Stimulated activated CD8-positive, alpha-beta memory T cell treated with anti-CD3 and anti-CD28 coated beads, Interleukin-2, amount 100 ng/mL, for 48 hours (primary cell): ENCODE results near the gene SIM2.

ENCODE experiments used
- DNase-seq, 2 donors: peaks; one replicate each; pipeline ENCODE4 v3.0.0-alpha.2; 2020; ENCODE audit warnings: low read depth in 2 of 2

The SIM2 gene

DNA sequence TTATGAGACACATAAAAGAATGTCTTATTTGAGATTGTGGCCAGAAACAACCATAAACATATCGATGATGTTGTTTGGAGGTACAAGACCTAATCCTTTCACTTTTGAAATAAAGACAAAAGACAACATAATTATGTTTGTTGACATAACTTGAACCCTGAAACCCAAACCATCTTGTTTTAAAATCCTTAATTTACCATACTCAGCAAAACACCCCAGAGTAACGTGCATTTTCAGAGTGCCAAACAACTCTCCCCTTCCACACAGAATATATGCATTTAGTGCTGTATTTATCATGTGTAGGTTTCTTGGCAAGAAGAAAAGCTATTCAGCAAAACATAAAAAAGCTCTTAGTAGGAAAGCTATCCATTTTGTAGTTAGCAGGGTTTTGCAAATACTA, 17.5 kb downstream of the SIM2 start:
- no peak for DNase-seq

DNA sequence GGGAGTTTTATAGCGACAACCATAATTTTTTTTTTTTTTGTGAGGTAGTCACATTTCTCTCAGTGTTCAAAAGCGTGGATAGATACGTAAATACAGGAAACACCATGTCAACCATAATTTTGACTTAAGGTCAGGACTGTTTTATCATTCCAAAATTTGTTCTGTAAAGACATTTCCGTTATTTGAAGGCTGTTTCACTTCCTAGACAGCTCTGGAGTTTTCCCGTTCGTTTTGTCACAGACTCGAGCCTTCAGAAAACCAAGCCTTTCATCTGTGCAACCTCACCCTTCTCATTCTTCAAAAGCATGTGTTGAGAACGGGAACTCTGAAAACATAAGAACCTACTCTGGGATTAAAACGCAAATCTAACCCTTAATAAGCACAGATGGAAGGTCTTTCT, 17.9 kb downstream of the SIM2 start:
- DNase-seq: no peak

DNA sequence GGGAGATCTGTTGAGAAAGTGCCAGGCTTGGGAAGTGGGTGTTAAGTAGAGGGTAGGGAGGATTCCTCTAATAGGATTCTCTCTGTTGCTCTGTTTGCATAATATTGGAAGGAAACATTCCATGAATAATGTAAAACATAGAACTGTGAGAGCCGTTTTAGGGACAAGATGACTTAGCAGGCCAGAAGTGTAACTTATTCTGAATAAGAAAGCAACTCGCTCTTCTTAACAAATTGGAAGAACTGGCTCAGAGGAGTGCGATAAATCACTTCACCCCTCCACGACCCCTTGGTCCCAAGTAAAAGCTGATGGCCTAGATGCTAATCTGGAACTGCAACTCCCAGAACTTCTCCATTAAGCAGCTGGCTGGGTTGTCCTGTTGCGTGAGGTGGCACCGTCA, 19.1 kb downstream of the SIM2 start:
- DNase-seq: no peak

DNA sequence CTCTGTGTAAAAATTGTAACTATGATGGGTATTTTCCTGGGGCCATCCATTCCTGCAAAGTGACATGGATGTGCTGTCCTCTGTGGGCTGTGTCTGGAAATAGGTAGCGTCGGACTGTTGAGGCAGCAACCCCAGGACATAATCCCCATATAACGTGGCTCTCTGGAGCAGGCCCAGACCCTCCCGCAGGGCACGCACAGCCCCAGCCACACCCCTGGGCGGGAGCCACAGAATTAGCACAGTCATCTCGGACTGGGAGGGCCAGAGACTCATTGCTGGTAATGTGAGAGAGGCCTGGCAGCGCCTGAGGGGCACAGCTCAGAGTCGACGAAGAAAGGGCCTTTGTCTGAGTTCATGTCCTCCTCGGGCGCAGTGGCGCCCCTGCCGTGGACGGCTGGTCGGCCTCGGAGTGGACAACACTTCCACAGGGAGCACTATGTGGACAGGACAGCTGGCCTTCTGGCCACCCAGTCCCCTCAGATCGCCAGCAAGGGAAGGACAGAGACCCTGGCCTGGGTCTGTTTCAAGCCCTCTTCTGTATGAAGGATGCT, 20.1 kb downstream of the SIM2 start:
- no peak for DNase-seq

DNA sequence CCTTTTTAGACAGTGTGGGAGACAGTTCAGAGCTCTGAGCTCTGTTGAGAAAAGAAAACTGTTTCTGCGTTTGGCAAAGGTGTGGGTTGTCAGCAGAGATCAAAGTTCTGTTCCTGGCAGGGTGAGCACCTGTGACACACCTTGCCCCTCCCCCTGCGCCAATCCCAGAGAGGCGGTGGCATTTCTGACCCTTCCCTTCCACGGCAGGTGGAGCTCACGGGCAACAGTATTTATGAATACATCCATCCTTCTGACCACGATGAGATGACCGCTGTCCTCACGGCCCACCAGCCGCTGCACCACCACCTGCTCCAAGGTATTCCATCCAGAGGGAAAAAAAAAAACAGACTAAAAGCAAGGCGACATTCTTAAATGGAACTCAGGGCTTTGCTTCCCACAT, 20.7 kb downstream of the SIM2 start:
- DNase-seq: no peak

DNA sequence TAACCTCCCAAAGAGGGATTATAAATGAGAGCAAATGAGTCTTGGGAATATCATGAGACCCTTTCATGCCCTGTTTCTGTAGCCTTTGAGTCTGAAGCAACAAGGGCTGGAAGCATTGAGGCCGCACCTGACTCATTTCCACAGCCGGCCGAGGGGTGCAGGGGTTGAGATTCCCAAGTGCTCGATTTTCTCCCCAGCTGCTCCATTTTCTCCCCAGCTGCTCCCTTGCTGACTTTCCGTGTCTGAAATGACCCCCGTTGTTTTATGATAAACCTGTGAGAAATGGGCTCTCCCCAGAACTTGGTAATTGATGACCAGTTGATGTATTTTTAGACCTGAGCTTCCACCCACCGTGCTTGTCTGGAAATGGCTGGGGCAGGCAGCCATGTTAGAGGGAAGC, 22.9 kb downstream of the SIM2 start:
- DNase-seq: no peak

DNA sequence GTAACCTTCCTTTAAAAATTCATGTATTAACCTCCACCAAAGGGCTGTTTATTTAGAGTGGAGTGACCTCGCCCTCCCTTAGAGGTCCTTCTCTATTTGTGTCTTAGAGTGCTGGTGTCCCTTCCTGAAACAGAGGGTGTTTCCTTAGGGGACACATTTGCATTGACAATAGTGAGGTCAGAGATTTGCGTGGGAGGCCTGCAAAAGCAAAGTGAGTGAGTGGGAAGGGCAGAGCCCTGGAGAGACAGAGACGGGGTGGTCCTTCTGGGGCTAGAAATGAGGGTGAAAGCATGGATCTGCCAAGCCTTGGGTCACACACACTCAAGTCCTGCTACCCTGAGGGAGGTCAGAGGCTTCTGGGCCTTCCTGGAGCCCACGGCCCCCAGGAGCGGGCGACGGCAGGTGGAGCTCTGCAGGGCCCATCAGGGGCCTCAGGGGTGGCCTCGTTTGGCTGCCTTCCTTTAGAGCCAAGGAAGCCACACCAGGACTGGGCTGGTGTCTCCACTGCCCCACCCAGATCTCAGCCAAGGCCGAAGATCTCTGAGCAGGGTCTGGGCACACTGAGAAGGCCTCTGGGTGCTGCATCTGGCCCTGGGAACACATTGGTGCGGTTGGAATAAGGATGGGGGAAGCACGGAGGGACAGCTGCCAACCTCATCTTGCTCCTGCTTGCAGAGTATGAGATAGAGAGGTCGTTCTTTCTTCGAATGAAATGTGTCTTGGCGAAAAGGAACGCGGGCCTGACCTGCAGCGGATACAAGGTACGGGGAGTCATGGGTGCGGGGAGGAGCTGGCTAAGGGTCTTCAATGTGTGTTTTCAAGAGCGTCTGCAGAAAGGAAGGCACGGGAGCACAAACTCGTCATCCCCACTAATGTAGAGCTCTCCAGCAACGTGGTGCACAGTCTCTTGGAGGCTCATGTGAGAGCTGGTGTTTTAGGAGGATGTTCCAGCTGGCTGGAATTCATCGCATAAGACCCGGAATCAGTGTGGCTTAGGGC, 23.8 kb downstream of the SIM2 start:
- no peak for DNase-seq

DNA sequence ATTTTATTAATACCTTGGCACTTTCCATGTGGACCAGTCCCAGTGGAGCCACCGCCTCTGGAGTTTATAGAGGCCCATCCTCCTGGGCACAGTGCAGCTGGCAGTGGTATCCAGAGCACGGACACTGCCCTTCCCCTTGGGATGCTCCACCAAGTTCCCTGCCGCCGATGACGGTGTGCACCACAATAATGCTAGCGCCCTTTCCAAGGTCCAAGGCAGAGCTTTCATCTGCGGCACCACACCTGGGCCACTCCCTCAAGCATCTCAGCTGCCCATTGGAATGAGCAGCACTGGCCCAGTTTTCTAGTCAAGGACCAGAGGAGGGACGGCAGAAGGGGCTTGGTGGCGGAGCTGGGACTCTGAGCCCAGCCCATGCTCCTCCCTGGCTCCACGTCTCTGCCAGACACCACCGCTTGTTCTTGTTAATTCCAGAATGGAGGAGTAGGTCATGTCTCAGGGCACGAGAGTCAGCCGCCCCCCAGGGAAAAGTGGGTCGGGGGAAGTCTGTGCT, 24.5 kb downstream of the SIM2 start:
- no peak for DNase-seq

DNA sequence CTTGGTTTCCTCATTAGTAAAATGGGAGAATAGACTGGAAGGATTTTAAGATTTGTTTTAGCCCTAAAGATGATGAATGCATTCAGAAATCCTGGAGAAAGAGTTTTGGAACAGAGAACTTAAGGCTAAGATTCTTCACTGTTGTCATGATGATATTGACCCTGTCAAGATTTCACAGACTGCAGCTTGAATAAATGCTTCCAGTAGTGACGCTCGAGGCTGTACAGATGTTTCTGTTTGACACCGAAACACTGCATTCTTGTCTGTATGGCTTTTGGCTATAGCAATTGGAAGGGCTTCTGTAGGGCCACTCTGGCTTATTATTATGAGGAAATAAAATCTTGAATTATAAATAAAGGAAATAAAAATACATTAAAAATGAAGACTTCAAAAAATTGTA, 25.7 kb downstream of the SIM2 start:
- no peak for DNase-seq

DNA sequence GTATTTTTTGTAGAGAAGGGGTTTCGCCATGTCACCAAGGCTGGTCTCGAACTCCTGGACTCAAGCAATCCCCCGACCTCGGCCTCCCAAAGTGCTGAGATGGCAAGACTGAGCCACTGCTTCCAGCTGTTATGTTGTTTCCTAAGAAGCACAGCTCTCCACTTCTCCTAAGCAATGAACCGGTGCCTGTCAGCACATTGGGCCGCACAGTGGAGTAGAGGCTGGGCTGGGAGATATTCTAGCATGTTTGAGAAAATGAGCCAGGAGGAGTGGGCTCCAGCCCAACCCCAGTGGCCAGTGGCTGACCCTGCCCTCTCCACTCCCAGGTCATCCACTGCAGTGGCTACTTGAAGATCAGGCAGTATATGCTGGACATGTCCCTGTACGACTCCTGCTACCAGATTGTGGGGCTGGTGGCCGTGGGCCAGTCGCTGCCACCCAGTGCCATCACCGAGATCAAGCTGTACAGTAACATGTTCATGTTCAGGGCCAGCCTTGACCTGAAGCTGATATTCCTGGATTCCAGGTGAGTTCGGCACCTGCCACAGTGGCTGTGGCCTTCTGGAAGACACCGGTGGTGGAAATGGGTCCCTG, 27.0 kb downstream of the SIM2 start:
- DNase-seq: no peak

DNA sequence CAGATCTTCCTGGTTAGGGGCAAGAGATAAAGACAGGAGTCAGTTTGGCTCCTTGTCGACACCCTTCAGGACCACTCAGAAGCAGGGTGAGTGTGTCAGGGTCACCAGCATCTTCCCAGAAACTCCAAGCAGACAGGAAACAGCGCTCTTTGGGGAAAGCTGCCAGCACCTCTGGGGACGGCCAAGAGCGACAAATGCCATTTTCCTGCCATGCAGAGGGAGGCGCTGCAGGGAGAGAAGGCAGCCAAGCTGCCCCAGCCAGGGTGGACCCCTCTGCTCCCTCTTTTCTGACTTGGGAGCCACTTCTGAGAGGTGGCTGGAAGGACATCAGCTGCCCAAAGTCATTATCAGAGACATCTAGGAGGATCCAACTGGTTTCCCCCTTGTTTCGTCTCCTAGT, 29.0 kb downstream of the SIM2 start:
- DNase-seq: no peak

DNA sequence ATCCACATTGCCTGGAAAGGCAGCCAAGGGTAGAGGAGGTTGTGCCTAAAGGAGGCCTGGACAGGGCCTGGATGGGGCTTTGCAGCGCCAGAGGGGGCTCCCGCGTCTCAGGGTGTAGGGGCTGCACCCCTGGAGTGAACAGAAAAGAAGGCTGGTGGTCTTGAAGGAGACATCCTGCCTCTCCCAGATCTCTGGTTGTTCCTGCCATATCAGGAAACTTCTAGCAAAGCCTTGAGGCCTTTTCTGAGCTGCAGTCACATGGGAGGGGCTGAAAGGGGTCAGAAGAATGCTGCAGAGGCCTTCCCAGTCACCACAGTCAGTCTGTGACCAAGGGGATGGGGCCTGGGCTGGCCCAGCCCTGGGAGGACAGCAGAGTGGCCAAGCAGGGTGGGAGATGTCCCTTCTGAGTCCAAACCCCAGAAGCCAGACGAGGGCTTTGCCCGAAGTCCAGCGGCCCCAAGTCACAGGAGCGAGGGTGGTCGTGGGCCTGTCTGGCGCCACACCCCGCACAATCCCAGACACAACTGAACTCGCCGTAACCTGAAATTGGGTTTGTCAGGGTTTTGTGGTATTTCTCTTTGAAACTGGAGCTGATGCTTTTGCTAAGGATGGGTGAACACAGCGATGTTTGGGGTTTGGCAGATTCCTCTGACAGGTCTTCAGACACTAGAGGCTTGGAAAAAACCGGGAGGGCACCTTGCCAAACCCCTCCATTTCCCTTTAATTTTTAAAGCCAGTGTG, 29.6 kb downstream of the SIM2 start:
- DNase-seq: no peak

DNA sequence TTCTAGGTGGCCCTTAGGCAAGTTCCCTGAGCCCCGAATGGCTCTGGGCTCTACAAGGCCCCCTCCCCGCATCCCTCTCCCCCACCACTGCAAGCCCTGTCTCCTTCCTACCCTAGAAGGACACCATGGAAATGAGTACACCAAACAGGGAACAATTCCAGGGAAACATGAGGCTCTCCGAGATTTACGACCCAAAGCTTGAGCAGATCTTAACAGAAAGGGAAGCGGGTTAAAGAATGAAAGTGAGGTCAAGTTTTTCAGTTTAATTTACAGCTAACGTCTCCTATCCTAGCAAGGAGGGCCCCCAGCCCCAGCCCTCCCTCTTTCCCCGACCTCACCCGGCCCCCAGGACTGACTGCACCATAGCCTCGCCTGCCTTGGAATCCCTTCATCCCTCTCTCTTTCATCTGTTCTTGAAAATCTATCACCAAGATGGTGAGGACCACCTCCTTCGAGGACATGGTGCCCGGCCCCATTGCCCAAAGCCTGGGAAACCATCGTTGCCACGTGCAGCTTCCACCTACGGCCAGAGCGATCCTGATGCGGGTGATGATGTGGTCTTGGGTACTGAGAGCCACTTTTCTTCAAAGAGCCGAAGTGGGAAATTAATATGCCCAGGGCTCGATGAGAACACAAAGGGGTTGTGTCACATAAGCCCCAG, 30.5 kb downstream of the SIM2 start:
- DNase-seq: no peak

DNA sequence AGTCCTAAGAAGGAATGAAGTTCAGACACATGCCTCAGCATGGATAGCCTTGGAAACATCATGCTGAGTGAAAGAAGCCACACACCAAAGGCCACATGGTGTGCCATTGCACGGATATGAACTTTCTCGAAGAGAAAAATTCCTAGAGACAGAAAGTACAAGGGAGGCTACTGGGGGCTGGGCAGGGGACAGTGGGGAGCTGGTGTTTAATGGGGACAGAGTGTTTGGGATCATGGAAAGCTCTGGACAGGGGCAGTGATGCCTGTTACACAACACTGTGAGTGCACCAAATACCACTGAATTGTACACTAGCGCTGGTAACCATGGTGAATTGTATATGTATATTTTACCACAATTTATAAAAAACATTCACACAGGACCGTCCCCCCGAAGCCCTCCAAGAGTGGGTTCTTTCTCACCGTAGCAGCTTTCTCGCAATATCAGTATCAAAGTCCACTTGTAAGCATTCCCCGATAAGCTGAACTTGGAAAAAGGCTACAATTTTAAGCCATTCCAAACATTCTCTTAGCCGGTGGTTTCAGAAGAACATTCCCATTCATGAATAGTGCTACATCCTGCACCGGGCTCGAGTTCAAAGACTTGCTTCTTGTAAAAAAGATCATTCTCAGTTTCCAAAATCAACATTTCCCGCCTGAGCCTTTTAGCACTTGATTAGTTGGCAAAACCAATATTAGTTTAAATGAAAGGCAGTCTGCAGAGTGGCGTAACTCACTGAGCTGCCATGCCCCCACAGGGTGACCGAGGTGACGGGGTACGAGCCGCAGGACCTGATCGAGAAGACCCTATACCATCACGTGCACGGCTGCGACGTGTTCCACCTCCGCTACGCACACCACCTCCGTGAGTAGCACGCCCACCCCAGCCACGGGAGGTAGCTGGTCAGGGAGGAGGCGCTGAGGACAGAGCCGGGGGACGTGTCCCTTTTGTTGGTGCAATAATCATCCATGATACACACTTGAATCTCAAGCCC, 31.7 kb downstream of the SIM2 start:
- no peak for DNase-seq

DNA sequence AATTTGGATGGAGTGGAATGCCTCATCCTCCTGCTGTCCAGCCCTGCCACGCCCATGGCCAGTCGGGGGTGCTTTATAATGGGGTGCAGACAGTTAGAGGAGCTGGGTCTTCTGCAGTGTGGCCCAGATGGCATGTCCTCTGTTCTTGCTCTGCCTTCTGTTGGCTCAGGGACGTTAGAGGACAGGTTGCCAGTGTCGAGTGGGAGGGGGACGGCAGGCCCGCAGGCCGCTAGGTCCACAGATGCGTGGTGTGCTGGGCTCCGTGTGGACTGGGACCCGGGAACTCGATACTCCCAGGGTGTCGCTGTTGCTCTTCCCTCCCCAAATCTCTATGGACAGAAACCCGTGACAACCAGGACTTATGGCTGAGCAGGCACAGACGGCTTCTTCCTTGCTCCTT, 33.3 kb downstream of the SIM2 start:
- no peak for DNase-seq

DNA sequence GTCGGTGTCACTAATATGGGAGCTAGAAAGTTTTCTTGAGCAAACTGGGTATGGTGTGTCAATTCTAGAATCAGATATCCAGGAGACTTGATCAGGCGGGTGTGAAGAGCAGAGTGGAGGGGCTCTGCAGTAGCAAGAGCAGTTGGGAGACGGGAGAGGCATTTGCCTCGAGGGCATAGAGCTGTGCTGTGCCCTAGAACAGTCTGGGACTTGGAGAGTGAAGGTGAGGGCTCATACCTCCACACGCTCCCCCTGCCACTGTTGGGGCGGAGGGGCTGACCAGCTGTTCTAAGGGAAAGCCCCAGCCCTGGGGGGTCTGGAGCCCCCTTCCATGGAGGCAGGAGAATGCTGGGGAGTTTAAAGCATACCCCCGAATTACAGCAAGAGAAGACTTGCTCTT, 33.8 kb downstream of the SIM2 start:
- DNase-seq: no peak

DNA sequence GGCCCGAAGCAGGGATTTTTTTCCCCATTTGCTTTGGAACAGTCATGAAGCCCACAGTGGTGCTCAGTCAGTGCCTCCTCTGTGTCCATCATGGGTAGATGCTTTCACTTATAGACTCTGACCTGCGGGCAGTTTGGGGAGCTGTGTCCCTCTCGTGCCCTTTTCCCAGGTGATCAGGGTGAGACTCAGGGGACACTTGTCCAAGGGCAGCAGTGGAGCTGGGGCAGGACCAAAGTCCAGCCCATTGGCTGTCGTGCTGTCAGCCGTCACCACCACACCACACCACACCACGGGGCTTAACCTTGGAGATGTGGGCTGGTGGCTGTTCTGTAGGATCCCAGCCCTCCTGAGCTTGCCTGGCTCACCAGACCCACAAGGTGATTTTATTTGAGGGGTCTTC, 34.9 kb downstream of the SIM2 start:
- DNase-seq: no peak

DNA sequence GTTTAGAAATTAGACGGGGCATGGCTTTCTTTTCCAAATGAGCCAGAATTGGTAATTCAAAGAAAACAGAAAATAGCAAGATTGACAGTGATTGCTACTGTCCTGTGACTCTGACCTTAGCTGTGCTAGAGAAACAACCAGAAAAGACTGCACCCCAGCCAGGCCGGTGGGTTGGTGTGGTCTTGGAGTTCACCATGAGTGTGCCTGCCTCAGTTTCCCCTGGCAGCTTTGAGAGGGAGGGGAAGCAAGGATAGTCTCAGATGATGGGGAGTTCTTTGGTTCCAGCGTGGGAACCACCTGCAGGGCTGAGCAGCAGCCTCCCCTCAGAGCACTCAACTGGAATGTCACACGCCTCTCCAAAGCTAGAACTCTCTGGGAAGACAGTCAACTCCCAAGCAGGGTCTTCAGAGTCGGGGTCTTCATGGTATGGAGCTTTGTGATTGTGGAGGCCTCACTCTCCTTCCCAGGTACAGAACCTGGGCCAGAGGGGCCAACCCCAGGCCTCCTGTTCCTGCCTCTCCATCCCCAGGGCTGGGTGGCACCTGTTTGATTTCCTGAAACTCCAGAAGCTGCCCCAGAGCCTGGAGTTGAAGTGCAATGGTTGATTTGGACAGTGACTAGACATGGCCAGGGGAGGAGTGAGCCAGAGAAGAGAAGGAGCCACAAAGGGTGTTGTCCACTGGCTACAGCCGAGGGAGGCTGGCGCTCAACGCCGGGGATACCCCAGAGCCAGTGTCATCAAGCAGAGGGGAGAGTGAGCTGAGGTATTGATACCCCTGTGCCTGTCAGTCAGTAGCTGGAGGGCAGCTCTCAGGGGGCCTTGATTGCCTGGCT, 35.7 kb downstream of the SIM2 start:
- no peak for DNase-seq

DNA sequence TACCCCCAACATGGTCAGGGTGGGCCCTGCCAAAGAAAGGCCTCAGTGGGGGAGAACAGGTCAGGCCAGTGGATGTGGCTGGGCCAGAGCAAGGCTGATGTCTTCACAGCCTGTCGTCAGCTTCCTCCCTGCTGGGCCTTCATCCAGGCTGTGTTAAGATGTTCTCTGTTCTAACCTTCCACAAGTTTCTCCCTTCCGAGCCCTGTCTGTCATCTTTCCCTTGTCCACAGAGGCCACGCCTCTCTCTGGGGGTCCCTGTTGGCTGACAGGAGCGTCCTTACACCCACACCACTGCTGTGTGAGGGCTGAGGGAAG, 36.2 kb downstream of the SIM2 start:
- no peak for DNase-seq
